ENCODE measurements around the gene SLAMF8. TPM values are rescaled to one million over a fixed set of nuclear protein-coding genes. Genes with fewer than 3 reads are reported as not detected.
A peak's percentile ranks its signal among the peaks of the same experiment; 100 is the strongest.

The SLAMF8 gene
- total RNA-seq, 1 experiment from 2014 or later = not detected

DNA sequence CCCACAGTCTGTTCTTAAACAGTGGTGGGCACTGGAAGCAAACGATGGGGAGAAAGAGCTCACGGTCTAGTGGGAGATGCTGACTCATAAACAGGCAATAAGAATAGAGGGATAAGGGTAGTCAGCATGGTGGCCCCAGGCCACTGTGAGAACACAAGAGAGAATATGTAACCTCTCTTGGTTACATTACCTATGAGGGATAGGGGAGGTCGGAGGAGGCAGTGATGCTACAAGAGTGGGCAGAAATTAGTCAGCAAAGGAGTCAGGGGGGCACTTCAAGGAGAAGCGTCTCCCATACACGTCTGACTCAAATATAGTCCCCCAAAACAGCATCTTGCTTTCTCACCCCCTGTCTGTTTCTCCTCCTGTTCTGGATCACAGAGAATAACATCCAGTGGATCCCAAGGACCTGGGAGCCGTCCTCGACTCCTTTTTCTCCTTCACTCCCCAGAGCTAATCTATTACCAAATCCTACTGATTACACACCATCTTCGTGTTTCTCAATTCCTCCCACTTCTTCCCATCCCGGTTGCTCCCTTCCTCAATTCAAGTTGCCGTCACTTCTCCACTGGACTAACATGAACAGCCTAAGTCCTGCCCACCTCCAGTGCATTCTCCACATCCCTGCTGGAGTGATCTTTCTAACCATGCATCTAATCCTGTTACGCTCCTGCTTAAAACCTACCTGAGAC lies 2.1 kb downstream of the SLAMF8 start:
- Histone ChIP-seq H3K9me3 (no peaks in the 10 kb centered on the region), H3K27me3 (replicated peaks; ENCODE audit: control insufficient read depth, insufficient read depth, low read length) (no peaks in the 10 kb centered on the region), H3K36me3 (ENCODE audit: control insufficient read depth, insufficient read depth, low read length) (no peaks in the 10 kb centered on the region), H3K4me3 (ENCODE audit: low read depth, low read length) (no peak overlapping the region), H3K4me1 (peaks cover 5% of the 10 kb centered on the region)
- no peak for DNase-seq
- Mint-ChIP-seq H3K36me3 (ENCODE audit: insufficient read depth, unreplicated experiment) (no peaks in the 10 kb centered on the region), H3K9me3 (ENCODE audit: unreplicated experiment) (no peaks in the 10 kb centered on the region), H3K27ac (ENCODE audit: unreplicated experiment) (no peak overlapping the region), H3K27me3 (ENCODE audit: insufficient read depth, unreplicated experiment) (no peaks in the 10 kb centered on the region), H3K4me3 (ENCODE audit: unreplicated experiment) (no peak overlapping the region), H3K4me1 (ENCODE audit: low read depth, unreplicated experiment) (peaks cover 15% of the 10 kb centered on the region)
- TF ChIP-seq, protein P1, sequence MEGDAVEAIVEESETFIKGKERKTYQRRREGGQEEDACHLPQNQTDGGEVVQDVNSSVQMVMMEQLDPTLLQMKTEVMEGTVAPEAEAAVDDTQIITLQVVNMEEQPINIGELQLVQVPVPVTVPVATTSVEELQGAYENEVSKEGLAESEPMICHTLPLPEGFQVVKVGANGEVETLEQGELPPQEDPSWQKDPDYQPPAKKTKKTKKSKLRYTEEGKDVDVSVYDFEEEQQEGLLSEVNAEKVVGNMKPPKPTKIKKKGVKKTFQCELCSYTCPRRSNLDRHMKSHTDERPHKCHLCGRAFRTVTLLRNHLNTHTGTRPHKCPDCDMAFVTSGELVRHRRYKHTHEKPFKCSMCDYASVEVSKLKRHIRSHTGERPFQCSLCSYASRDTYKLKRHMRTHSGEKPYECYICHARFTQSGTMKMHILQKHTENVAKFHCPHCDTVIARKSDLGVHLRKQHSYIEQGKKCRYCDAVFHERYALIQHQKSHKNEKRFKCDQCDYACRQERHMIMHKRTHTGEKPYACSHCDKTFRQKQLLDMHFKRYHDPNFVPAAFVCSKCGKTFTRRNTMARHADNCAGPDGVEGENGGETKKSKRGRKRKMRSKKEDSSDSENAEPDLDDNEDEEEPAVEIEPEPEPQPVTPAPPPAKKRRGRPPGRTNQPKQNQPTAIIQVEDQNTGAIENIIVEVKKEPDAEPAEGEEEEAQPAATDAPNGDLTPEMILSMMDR (IDR thresholded peaks at IDR 0.05; ENCODE audit: insufficient read depth in 1 of 2, low read depth in 1 of 2, low read length in 1 of 2, severe bottlenecking in 1 of 2, unreplicated experiment in 1 of 2) = no peak
- intact Hi-C loops (cut with micrococcal nuclease; ENCODE audit: unreplicated experiment) = no loop called here
- CTCF ChIA-PET = interaction anchor here (1.4 kb wide), 1 partner anchor 39 kb away, joined by 3 read pairs; no protein-coding TSS in a partner anchor
- BruUV-seq (replicated peaks) = no TSS peak
- POLR2A ChIA-PET = no interaction called here

DNA sequence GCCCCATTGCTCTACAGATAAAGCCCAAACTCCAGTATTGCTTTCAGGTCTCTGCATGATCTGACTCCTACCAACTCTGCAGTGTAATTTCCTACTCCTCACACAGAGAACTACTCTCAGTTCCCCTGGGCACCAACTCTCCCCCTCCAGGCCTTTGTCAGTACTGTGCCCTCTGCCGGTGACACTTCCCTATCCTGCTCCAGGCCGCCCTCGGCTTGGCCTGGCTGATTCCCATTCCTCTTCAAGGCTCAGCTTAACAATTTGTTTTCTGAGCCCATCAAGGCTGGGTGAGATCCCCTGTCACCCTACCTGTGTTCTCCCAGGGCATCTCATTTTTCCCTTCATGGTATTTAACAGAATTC lies 2.6 kb downstream of the SLAMF8 start:
- Histone ChIP-seq H3K9me3 (no peaks in the 10 kb centered on the region), H3K4me1 (peaks cover 5% of the 10 kb centered on the region; the same call in 1 of the 2 replicates), H3K36me3 (ENCODE audit: control insufficient read depth, insufficient read depth, low read length) (no peaks in the 10 kb centered on the region), H3K27me3 (replicated peaks; ENCODE audit: control insufficient read depth, insufficient read depth, low read length) (no peaks in the 10 kb centered on the region), H3K4me3 (ENCODE audit: low read depth, low read length) (no peak overlapping the region)
- Mint-ChIP-seq H3K9me3 (ENCODE audit: unreplicated experiment) (no peaks in the 10 kb centered on the region), H3K27me3 (ENCODE audit: insufficient read depth, unreplicated experiment) (no peaks in the 10 kb centered on the region), H3K4me3 (ENCODE audit: unreplicated experiment) (no peak overlapping the region), H3K27ac (ENCODE audit: unreplicated experiment) (no peak overlapping the region), H3K36me3 (ENCODE audit: insufficient read depth, unreplicated experiment) (no peaks in the 10 kb centered on the region), H3K4me1 (ENCODE audit: low read depth, unreplicated experiment) (peaks cover 15% of the 10 kb centered on the region)
- CTCF ChIA-PET = interaction anchor here (1.4 kb wide), 1 partner anchor 39 kb away, joined by 3 read pairs; no protein-coding TSS in a partner anchor
- intact Hi-C loops (cut with micrococcal nuclease; ENCODE audit: unreplicated experiment) = no loop called here
- TF ChIP-seq, protein P1 (IDR thresholded peaks at IDR 0.05; ENCODE audit: insufficient read depth in 1 of 2, low read depth in 1 of 2, low read length in 1 of 2, severe bottlenecking in 1 of 2, unreplicated experiment in 1 of 2) = peak; percentile 18 to 50
- no TSS peak for BruUV-seq (replicated peaks)
- POLR2A ChIA-PET = no interaction called here
- peak in 1 of 2 experiments; percentile 30 for DNase-seq

DNA sequence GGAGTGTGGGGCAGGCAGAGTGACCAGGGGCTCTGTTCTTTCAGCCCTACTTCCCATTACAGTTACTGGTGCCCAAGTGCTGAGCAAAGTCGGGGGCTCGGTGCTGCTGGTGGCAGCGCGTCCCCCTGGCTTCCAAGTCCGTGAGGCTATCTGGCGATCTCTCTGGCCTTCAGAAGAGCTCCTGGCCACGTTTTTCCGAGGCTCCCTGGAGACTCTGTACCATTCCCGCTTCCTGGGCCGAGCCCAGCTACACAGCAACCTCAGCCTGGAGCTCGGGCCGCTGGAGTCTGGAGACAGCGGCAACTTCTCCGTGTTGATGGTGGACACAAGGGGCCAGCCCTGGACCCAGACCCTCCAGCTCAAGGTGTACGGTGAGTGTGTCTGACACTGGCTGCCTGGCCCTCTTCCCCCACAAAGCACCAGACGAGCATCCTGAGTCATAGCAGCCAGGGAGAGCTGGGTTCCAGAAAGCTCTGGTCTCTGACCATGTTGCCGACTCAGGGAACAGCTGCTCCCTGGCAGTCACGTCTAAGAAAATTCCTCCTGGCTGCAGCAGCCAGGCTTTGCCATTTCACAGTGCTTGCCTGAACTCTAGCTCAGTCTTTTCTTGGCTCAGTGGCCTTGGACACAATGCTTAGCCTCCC lies 3.3 kb downstream of the SLAMF8 start:
- Histone ChIP-seq H3K4me3 (ENCODE audit: low read depth, low read length) (no peak overlapping the region), H3K27me3 (replicated peaks; ENCODE audit: control insufficient read depth, insufficient read depth, low read length) (no peaks in the 10 kb centered on the region), H3K9me3 (no peaks in the 10 kb centered on the region), H3K4me1 (peaks cover 5% of the 10 kb centered on the region; the same call in 1 of the 2 replicates), H3K36me3 (ENCODE audit: control insufficient read depth, insufficient read depth, low read length) (no peaks in the 10 kb centered on the region)
- no peaks in the 10 kb centered on the region for H3K27me3 Mint-ChIP-seq (ENCODE audit: insufficient read depth, unreplicated experiment)
- H3K4me3 Mint-ChIP-seq (ENCODE audit: unreplicated experiment) = no peak overlapping the region
- no peaks in the 10 kb centered on the region for H3K9me3 Mint-ChIP-seq (ENCODE audit: unreplicated experiment)
- BruUV-seq (replicated peaks) = no TSS peak
- ChIA-PET CTCF (no interaction called here), POLR2A (no interaction called here)
- intact Hi-C loops (cut with micrococcal nuclease; ENCODE audit: unreplicated experiment) = no loop called here
- TF ChIP-seq, protein P1 (IDR thresholded peaks at IDR 0.05; ENCODE audit: insufficient read depth in 1 of 2, low read depth in 1 of 2, low read length in 1 of 2, severe bottlenecking in 1 of 2, unreplicated experiment in 1 of 2) = no peak
- H3K36me3 Mint-ChIP-seq (ENCODE audit: insufficient read depth, unreplicated experiment) = no peaks in the 10 kb centered on the region
- H3K27ac Mint-ChIP-seq (ENCODE audit: unreplicated experiment) = no peak overlapping the region
- H3K4me1 Mint-ChIP-seq (ENCODE audit: low read depth, unreplicated experiment) = peaks cover 13% of the 10 kb centered on the region
- no peak for DNase-seq
